ENCODE measurements around the gene TMEM130.

Gene TMEM130

GRCh38 chr7:98805956-98806838, 63.6 kb downstream of the TMEM130 start:
- no peak for DNase-seq

GRCh38 chr7:98802781-98803110, 67.1 kb downstream of the TMEM130 start:
- no peak for DNase-seq

- DNase-seq: peak; percentile 23 to 26
Observed at GRCh38 chr7:98802088-98802780, 67.6 kb downstream of the TMEM130 start.

GRCh38 chr7:98800996-98801395, 68.8 kb downstream of the TMEM130 start:
- DNase-seq: no peak

- no peak for DNase-seq
Observed at GRCh38 chr7:98797150-98797549, 72.7 kb downstream of the TMEM130 start.
